H1 (cell line): ENCODE results near the gene MKNK2. TPM values are rescaled to one million over a fixed set of nuclear protein-coding genes. Genes with fewer than 3 reads are reported as not detected.
A peak's percentile ranks its signal among the peaks of the same experiment; 100 is the strongest.

Source experiments
- CTCF ChIA-PET: fragments of 300-600 bp; sonication (Branson Sonifier 250); formaldehyde crosslinking; loops from one replicate; lab custom pipeline; 2021; ENCODE audit not compliant: partially characterized antibody; lab: Charles Lee
- POLR2A ChIA-PET: fragments of 300-600 bp; sonication (Branson Sonifier 250); formaldehyde crosslinking; loops from one replicate; lab custom pipeline; 2021; ENCODE audit warnings: inconsistent platforms; ENCODE audit not compliant: partially characterized antibody; lab: Charles Lee
- DNase-seq, 2 experiments: peaks; one replicate each; pipeline versions ENCODE4 v3.0.0 to v3.0.0-alpha.2; 2010 to 2022; ENCODE audit warnings: low spot score in 2 of 2, low read depth in 1 of 2, mixed read lengths in 1 of 2
- FAIRE-seq: peaks from 2 replicates; lab custom pipeline; 2011; peaks lifted over from hg19 to GRCh38; lab: Jason Lieb, UNC
- H2AFZ ChIP-seq: 2 replicates; pipeline ENCODE4 v1.8.1; 2012; ENCODE audit warnings: low read length, inconsistent platforms
- H2AK5ac ChIP-seq: 2 replicates; pipeline ENCODE4 v1.6.1; 2013; ENCODE audit warnings: low read depth, low read length
- H2BK120ac ChIP-seq: replicated peaks from 2 replicates; pipeline ENCODE3; 2013; ENCODE audit warnings: low read depth, low read length, inconsistent platforms
- H2BK12ac ChIP-seq: 2 replicates; pipeline ENCODE4 v1.6.1; 2013; ENCODE audit warnings: low read depth, low read length
- H2BK15ac ChIP-seq: 2 replicates; pipeline ENCODE4 v1.6.1; 2013; ENCODE audit warnings: low read length
- H2BK20ac ChIP-seq: 2 replicates; pipeline ENCODE4 v1.6.1; 2013; ENCODE audit warnings: low read length
- H2BK5ac ChIP-seq: 2 replicates; pipeline ENCODE4 v1.6.1; 2013; ENCODE audit warnings: low read depth, low read length
- H3K14ac ChIP-seq: 2 replicates; pipeline ENCODE4 v1.6.1; 2013; ENCODE audit warnings: inconsistent platforms; ENCODE audit not compliant: insufficient read length
- H3K18ac ChIP-seq: 2 replicates; pipeline ENCODE4 v1.6.1; 2013; ENCODE audit warnings: low read length; ENCODE audit errors: extremely low read depth
- H3K23ac ChIP-seq: 2 replicates; pipeline ENCODE4 v1.6.1; 2013; ENCODE audit warnings: inconsistent platforms; ENCODE audit not compliant: insufficient read length
- H3K23me2 ChIP-seq: 2 replicates; pipeline ENCODE4 v1.6.1; 2013; ENCODE audit warnings: low read depth, low read length
- H3K27ac ChIP-seq: 2 replicates; pipeline ENCODE4 v1.6.1; 2011; ENCODE audit warnings: low read depth, low read length, inconsistent platforms
- H3K27me3 ChIP-seq, 4 experiments: replicated peaks in 1 of 4; 1 replicate in 1 of 4; 2 replicates in 3 of 4; pipeline versions ENCODE4 v1.6.1 to v1.8.1; 2011 to 2013; ENCODE audit warnings: low read length in 3 of 4, mild to moderate bottlenecking in 3 of 4, inconsistent platforms in 2 of 4, mixed read lengths in 2 of 4, moderate library complexity in 1 of 4; ENCODE audit not compliant: control insufficient read depth in 3 of 4, insufficient read depth in 3 of 4; ENCODE audit errors: extremely low read depth in 1 of 4
- H3K36me3 ChIP-seq, 4 experiments: 2 replicates each; pipeline versions ENCODE4 v1.6.1 to v1.8.1; 2011 to 2013; ENCODE audit warnings: mild to moderate bottlenecking in 4 of 4, low read length in 3 of 4, moderate library complexity in 2 of 4, control low read depth in 1 of 4, inconsistent platforms in 1 of 4; ENCODE audit not compliant: insufficient read depth in 4 of 4, control insufficient read depth in 2 of 4
- H3K4ac ChIP-seq: replicated peaks from 2 replicates; pipeline ENCODE3; 2013; ENCODE audit warnings: low read length, low read depth, mixed read lengths, inconsistent platforms; ENCODE audit not compliant: insufficient read length
- H3K4me1 ChIP-seq, 4 experiments: replicated peaks in 1 of 4; 1 replicate in 1 of 4; 2 replicates in 3 of 4; pipeline versions ENCODE4 v1.6.1 to v1.8.1; 2011 to 2013; ENCODE audit warnings: low read length in 3 of 4, inconsistent platforms in 2 of 4, mixed read lengths in 1 of 4; ENCODE audit not compliant: insufficient read depth in 4 of 4, control insufficient read depth in 3 of 4
- H3K4me2 ChIP-seq, 2 experiments: 2 replicates each; pipeline versions ENCODE4 v1.6.1 to v1.8.1; 2011 to 2013; ENCODE audit warnings: low read depth in 2 of 2, low read length in 2 of 2, control low read depth in 1 of 2, inconsistent platforms in 1 of 2, mild to moderate bottlenecking in 1 of 2; ENCODE audit not compliant: insufficient read depth in 1 of 2
- H3K4me3 ChIP-seq, 4 experiments: fragments of 200-600, 300-600 bp in 1 of 4; sonication (generic), shearing (Covaris generic), sonication (Bioruptor Twin) in 1 of 4; 2 replicates each; pipeline versions ENCODE4 v1.5.1 to v1.8.1; 2011 to 2016; ENCODE audit warnings: low read length in 4 of 4, low read depth in 3 of 4, control low read depth in 2 of 4, inconsistent platforms in 2 of 4, mild to moderate bottlenecking in 2 of 4, mixed read lengths in 1 of 4, moderate library complexity in 1 of 4; ENCODE audit not compliant: insufficient read depth in 2 of 4; ENCODE audit errors: extremely low read depth in 1 of 4
- H3K56ac ChIP-seq: replicated peaks from 2 replicates; pipeline ENCODE3; 2013; ENCODE audit warnings: low read depth, mild to moderate bottlenecking, mixed read lengths, low read length, inconsistent platforms; ENCODE audit not compliant: insufficient read length
- H3K79me1 ChIP-seq: 2 replicates; pipeline ENCODE4 v1.6.1; 2013; ENCODE audit warnings: low read depth, low read length, control low read depth
- H3K79me2 ChIP-seq, 2 experiments: 2 replicates each; pipeline versions ENCODE4 v1.6.1 to v1.8.1; 2012 to 2013; ENCODE audit warnings: low read length in 2 of 2, mild to moderate bottlenecking in 2 of 2, inconsistent platforms in 1 of 2; ENCODE audit not compliant: insufficient read depth in 2 of 2, control insufficient read depth in 1 of 2
- H3K9ac ChIP-seq, 4 experiments: replicated peaks in 1 of 4; 1 replicate in 1 of 4; 2 replicates in 3 of 4; pipeline versions ENCODE4 v1.6.1 to v1.8.1; 2011 to 2013; ENCODE audit warnings: low read depth in 3 of 4, low read length in 3 of 4, control low read depth in 2 of 4, mild to moderate bottlenecking in 2 of 4, moderate library complexity in 2 of 4, inconsistent platforms in 1 of 4; ENCODE audit errors: extremely low read depth in 1 of 4
- H3K9me3 ChIP-seq, 2 experiments: 2 replicates each; pipeline versions ENCODE4 v1.6.1 to v1.8.1; 2012 to 2013; ENCODE audit warnings: mild to moderate bottlenecking in 2 of 2, moderate library complexity in 2 of 2, control low read depth in 1 of 2, inconsistent platforms in 1 of 2, low read depth in 1 of 2, low read length in 1 of 2, mixed read lengths in 1 of 2; ENCODE audit not compliant: insufficient read depth in 2 of 2
- H4K20me1 ChIP-seq, 2 experiments: replicated peaks in 1 of 2; 2 replicates each; pipeline versions ENCODE3 to v1.8.1; 2011 to 2013; ENCODE audit warnings: inconsistent platforms in 2 of 2, low read length in 2 of 2, mild to moderate bottlenecking in 1 of 2; ENCODE audit not compliant: insufficient read depth in 2 of 2, control insufficient read depth in 1 of 2
- H4K5ac ChIP-seq: 2 replicates; pipeline ENCODE4 v1.6.1; 2013; ENCODE audit warnings: low read length, low read depth, mixed read lengths, inconsistent platforms; ENCODE audit not compliant: insufficient read length
- H4K8ac ChIP-seq: 2 replicates; pipeline ENCODE4 v1.8.0; 2013; ENCODE audit warnings: mild to moderate bottlenecking, moderate library complexity, low read length, inconsistent platforms; ENCODE audit not compliant: insufficient read depth; ENCODE audit errors: extremely low read depth
- H4K91ac ChIP-seq: replicated peaks from 2 replicates; pipeline ENCODE3; 2013; ENCODE audit warnings: low read length, mixed read lengths, inconsistent platforms; ENCODE audit not compliant: insufficient read length
- BCL11A ChIP-seq, 2 experiments: IDR thresholded peaks; one replicate each; pipeline ENCODE4 v1.6.1; 2011; ENCODE audit warnings: low read depth in 2 of 2, low read length in 2 of 2, mild to moderate bottlenecking in 2 of 2
- BRCA1 ChIP-seq: IDR thresholded peaks from 2 replicates; pipeline ENCODE4 v1.6.1; 2012; ENCODE audit warnings: low read depth, low read length, improper control_type of control experiment
- CBX8 ChIP-seq: fragments of 300-800, 300-1000 bp; sonication (generic); IDR thresholded peaks from 2 replicates; pipeline ENCODE4 v1.7.1; 2016; ENCODE audit warnings: low read depth, low read length, borderline replicate concordance
- CREB1 ChIP-seq: IDR thresholded peaks from 2 replicates; pipeline ENCODE4 v1.6.1; 2012; ENCODE audit warnings: inconsistent platforms
- EP300 ChIP-seq, 2 experiments: IDR thresholded peaks; 1 replicate in 1 of 2; 2 replicates in 1 of 2; pipeline ENCODE4 v1.6.1; 2011 to 2012; ENCODE audit warnings: low read depth in 2 of 2, low read length in 2 of 2, mild to moderate bottlenecking in 2 of 2, borderline replicate concordance in 1 of 2, inconsistent platforms in 1 of 2, moderate library complexity in 1 of 2
- KDM1A ChIP-seq: fragments of 200-600, 300-600 bp; sonication (generic); IDR thresholded peaks from 2 replicates; pipeline ENCODE4 v1.7.1; 2016; ENCODE audit warnings: mild to moderate bottlenecking, low read length, borderline replicate concordance
- RBBP5 ChIP-seq: IDR thresholded peaks from 2 replicates; pipeline ENCODE4 v1.7.1; 2012; ENCODE audit warnings: low read depth, mild to moderate bottlenecking, inconsistent platforms, low read length, moderate library complexity, borderline replicate concordance
- ZNF274 ChIP-seq: IDR thresholded peaks from 2 replicates; pipeline ENCODE4 v1.7.0; 2012; ENCODE audit warnings: low read length, borderline replicate concordance; ENCODE audit errors: extremely low read depth
- WGBS, 2 experiments: shearing (Covaris generic) in 1 of 2; methylation state at CpG; one replicate each; pipeline versions ENCODE4 v1.1.6 to v1.1.7; 2013 to 2015; ENCODE audit warnings: low lambda C conversion rate in 2 of 2, mixed read lengths in 2 of 2, inconsistent platforms in 1 of 2, low coverage in 1 of 2, missing lambda C conversion rate in 1 of 2; ENCODE audit not compliant: insufficient replicate concordance in 2 of 2, insufficient coverage in 1 of 2, insufficient read length in 1 of 2; ENCODE audit errors: extremely low coverage in 1 of 2, missing lambda C conversion rate in 1 of 2; 5-methylcytosine and 5-hydroxymethylcytosine counted together
- polyA plus RNA-seq, 7 experiments: library from polyadenylated mRNA; depleted of rRNA in 3 of 7; stranded (reverse) in 5 of 7; unstranded in 2 of 7; fragments of >200 nt in 5 of 7; fragments of 200-250 nt in 2 of 7; gene quantifications; 1 replicate in 5 of 7; 2 replicates in 1 of 7; 4 replicates in 1 of 7; pipeline versions ENCODE4 v1.2.1 to v1.2.3, GENCODE V29; 2011 to 2013; ENCODE audit warnings: missing spikeins in 2 of 7, mixed read lengths in 2 of 7
- total RNA-seq: library from RNA; stranded (reverse); fragmentation: NEBNext Ultra II Directional; extraction: Animal tissue kit (Norgen Biotek cat#: 25700); gene quantifications from 2 replicates; pipeline ENCODE4 v1.2.1, GENCODE V29; 2021
- TF ChIP-seq, protein P1 (sequence below): IDR thresholded peaks from 2 replicates; pipeline ENCODE4 v1.6.1; 2012; ENCODE audit warnings: inconsistent platforms
- TF ChIP-seq, protein P2 (sequence below): IDR thresholded peaks from 2 replicates; pipeline ENCODE4 v1.6.1; 2012; ENCODE audit warnings: inconsistent platforms
- TF ChIP-seq, protein P3 (sequence below): IDR thresholded peaks from 2 replicates; pipeline ENCODE4 v1.6.1; 2011; ENCODE audit warnings: low read length, improper control_type of control experiment

Gene MKNK2
- total and polyA plus RNA-seq, 2 of the 8 experiments (the other 6 are each of a cell fraction or from before 2014, with no cell fraction given): 163 to 166 TPM

DNA sequence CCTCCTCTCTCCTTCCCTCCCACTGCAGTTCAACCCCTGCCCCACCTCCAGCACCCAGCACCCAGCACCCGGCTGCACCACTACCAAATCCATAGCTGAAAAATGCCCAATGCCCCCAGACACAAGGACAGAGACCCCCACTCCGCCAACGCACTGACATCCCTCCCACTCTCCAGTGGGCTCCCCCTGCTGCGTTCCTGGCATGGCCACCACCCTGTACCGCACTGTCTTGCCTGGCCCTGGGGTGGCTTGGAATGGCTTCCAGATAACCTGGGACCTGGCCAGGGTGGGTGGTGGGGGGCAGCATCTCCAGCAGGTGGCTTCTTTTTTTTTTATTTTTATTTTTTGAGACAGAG lies 5.8 kb upstream of the MKNK2 start:
- CTCF ChIA-PET: interaction anchor here (0.6 to 3.2 kb wide), 3 partner anchors 12 to 166 kb away, joined by 3 to 16 read pairs (median 5); no protein-coding TSS in a partner anchor
- peak overlapping the region; percentile 75 for H3K4ac ChIP-seq
- H3K79me1 ChIP-seq: no peaks in the 10 kb centered on the region
- no peaks in the 10 kb centered on the region for H3K36me3 ChIP-seq
- peak overlapping the region; percentile 16 for H4K5ac ChIP-seq
- H2BK12ac ChIP-seq: peak overlapping the region; percentile 84; the same call in 1 of the 2 replicates
- no peak overlapping the region for H2AK5ac ChIP-seq
- H3K27ac ChIP-seq: no peak overlapping the region
- 89% methylated on average over 3 of the region's 5 CpGs; no CpG with 5 or more reads in 1 of the 2 experiments for WGBS, 2 experiments
- H3K79me2 ChIP-seq: no peaks in the 10 kb centered on the region
- H3K23ac ChIP-seq: no peak overlapping the region
- no peak overlapping the region for H4K8ac ChIP-seq
- FAIRE-seq (no peak), DNase-seq (peak in 1 of 2 experiments; percentile 44)
- 0 out of 2 replicates have a peak overlapping the region, but pooled peaks have one; percentile 95 for H2BK15ac ChIP-seq
- no peak overlapping the region for H3K4me2 ChIP-seq
- no peak overlapping the region for H3K18ac ChIP-seq
- no peak overlapping the region for H3K14ac ChIP-seq
- peaks cover 4% of the 10 kb centered on the region; the same call in 1 of the 2 replicates for H3K23me2 ChIP-seq
- no peak overlapping the region for H2AFZ ChIP-seq
- H2BK120ac ChIP-seq: no peak overlapping the region
- H3K9me3 ChIP-seq: no peaks in the 10 kb centered on the region
- H3K4me3 ChIP-seq: no peak overlapping the region
- no peaks in the 10 kb centered on the region for H4K20me1 ChIP-seq
- H3K4me1 ChIP-seq: peaks cover 4 to 25% (median 19%) of the 10 kb centered on the region in 4 experiments
- H3K9ac ChIP-seq: no peak overlapping the region
- POLR2A ChIA-PET: interaction anchor here (0.8 to 22.2 kb wide), 3 partner anchors 10 to 151 kb away, joined by 5 to 524 read pairs (median 7); no protein-coding TSS in a partner anchor
- H3K27me3 ChIP-seq: no peaks in the 10 kb centered on the region
- H3K56ac ChIP-seq: no peak overlapping the region
- no peak overlapping the region for H2BK20ac ChIP-seq
- H4K91ac ChIP-seq: peak overlapping the region; percentile 92
- no peak overlapping the region; the same call in 1 of the 2 replicates for H2BK5ac ChIP-seq
- TF ChIP-seq CREB1: no peak
- no peak for TF ChIP-seq CBX8
- no peak for TF ChIP-seq RBBP5
- TF ChIP-seq, protein P1, sequence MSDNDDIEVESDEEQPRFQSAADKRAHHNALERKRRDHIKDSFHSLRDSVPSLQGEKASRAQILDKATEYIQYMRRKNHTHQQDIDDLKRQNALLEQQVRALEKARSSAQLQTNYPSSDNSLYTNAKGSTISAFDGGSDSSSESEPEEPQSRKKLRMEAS: no peak
- TF ChIP-seq, protein P2, sequence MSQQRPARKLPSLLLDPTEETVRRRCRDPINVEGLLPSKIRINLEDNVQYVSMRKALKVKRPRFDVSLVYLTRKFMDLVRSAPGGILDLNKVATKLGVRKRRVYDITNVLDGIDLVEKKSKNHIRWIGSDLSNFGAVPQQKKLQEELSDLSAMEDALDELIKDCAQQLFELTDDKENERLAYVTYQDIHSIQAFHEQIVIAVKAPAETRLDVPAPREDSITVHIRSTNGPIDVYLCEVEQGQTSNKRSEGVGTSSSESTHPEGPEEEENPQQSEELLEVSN: no peak
- no peak for TF ChIP-seq BRCA1
- TF ChIP-seq EP300 (IDR thresholded peaks at IDR 0.05; ENCODE audit: borderline replicate concordance in 1 of 2, low read depth in 2 of 2, low read length in 2 of 2): no peak
- no peak for TF ChIP-seq ZNF274
- TF ChIP-seq, protein P3, sequence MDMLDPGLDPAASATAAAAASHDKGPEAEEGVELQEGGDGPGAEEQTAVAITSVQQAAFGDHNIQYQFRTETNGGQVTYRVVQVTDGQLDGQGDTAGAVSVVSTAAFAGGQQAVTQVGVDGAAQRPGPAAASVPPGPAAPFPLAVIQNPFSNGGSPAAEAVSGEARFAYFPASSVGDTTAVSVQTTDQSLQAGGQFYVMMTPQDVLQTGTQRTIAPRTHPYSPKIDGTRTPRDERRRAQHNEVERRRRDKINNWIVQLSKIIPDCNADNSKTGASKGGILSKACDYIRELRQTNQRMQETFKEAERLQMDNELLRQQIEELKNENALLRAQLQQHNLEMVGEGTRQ: no peak
- TF ChIP-seq KDM1A: no peak
- TF ChIP-seq BCL11A (IDR thresholded peaks at IDR 0.05; ENCODE audit: low read depth in 2 of 2, low read length in 2 of 2): no peak
